Hepatocyte (in vitro differentiated cells): ENCODE results near the gene PNMA6F. TPM values are rescaled to one million over a fixed set of nuclear protein-coding genes. Genes with fewer than 3 reads are reported as not detected.

Experiments
- DNase-seq: peaks from one replicate; pipeline ENCODE4 v3.0.0-alpha.2; 2016; ENCODE audit warnings: low spot score
- H2AFZ ChIP-seq: fragments of 200-600 bp; sonication (generic); 2 replicates; pipeline ENCODE4 v1.6.0; 2016; ENCODE audit warnings: antibody characterized with exemption, mild to moderate bottlenecking
- H3K27ac ChIP-seq: fragments of 200-600 bp; sonication (generic); 2 replicates; pipeline ENCODE4 v1.5.1; 2016; ENCODE audit warnings: mild to moderate bottlenecking
- H3K27me3 ChIP-seq: fragments of 200-600 bp; sonication (generic); 2 replicates; pipeline ENCODE4 v1.6.1; 2016
- H3K36me3 ChIP-seq: fragments of 200-600 bp; sonication (generic); replicated peaks from 2 replicates; pipeline ENCODE4 v1.5.1; 2016; ENCODE audit warnings: low read depth; ENCODE audit not compliant: insufficient read depth
- H3K4me1 ChIP-seq: fragments of 200-600 bp; sonication (generic); 2 replicates; pipeline ENCODE4 v1.5.1; 2016; ENCODE audit warnings: mild to moderate bottlenecking, moderate library complexity; ENCODE audit not compliant: insufficient read depth
- H3K4me2 ChIP-seq: fragments of 200-600 bp; sonication (generic); 2 replicates; pipeline ENCODE4 v1.6.0; 2016
- H3K4me3 ChIP-seq: fragments of 200-600 bp; sonication (generic); 2 replicates; pipeline ENCODE4 v1.5.1; 2016; ENCODE audit warnings: mild to moderate bottlenecking
- H3K79me2 ChIP-seq: fragments of 200-600 bp; sonication (generic); 2 replicates; pipeline ENCODE4 v1.6.0; 2017; ENCODE audit warnings: mild to moderate bottlenecking
- H3K9me2 ChIP-seq: fragments of 200-600 bp; sonication (generic); replicated peaks from 2 replicates; pipeline ENCODE4 v1.6.0; 2017; ENCODE audit warnings: mild to moderate bottlenecking; ENCODE audit not compliant: insufficient read depth
- H3K9me3 ChIP-seq: fragments of 200-600 bp; sonication (generic); 2 replicates; pipeline ENCODE4 v1.5.1; 2016; ENCODE audit warnings: low read depth, mild to moderate bottlenecking
- H4K20me1 ChIP-seq: fragments of 200-600 bp; sonication (generic); 2 replicates; pipeline ENCODE4 v1.6.0; 2016; ENCODE audit warnings: mild to moderate bottlenecking; ENCODE audit not compliant: insufficient read depth, poor library complexity, severe bottlenecking
- EZH2 ChIP-seq: fragments of 200-600 bp; sonication (generic); IDR thresholded peaks from 2 replicates; pipeline ENCODE4 v1.6.1; 2016; ENCODE audit warnings: antibody characterized with exemption, mild to moderate bottlenecking, borderline replicate concordance
- EZH2phosphoT487 ChIP-seq: fragments of 200-600 bp; sonication (generic); IDR thresholded peaks from one replicate; pipeline ENCODE4 v1.6.1; 2018; ENCODE audit warnings: antibody characterized with exemption, mild to moderate bottlenecking, low read depth, moderate library complexity; ENCODE audit not compliant: unreplicated experiment, severe bottlenecking
- WGBS: methylation state at CpG from one replicate; pipeline ENCODE4 v1.1.6; 2016; ENCODE audit warnings: low lambda C conversion rate; ENCODE audit errors: missing lambda C conversion rate; 5-methylcytosine and 5-hydroxymethylcytosine counted together
- polyA plus RNA-seq: library from polyadenylated mRNA; unstranded; fragments of >200 nt; fragmentation: Nextera tagmentation; extraction: Ambion mirVana; gene quantifications from 2 replicates; pipeline ENCODE4 v1.2.1, GENCODE V29; 2016
- total RNA-seq: library from RNA; depleted of rRNA; stranded (reverse); fragments of >200 nt; gene quantifications from 2 replicates; pipeline ENCODE4 v1.2.3, GENCODE V29; 2014
- TF ChIP-seq, protein P1 (sequence below): fragments of 200-600 bp; sonication (generic); IDR thresholded peaks from 2 replicates; pipeline ENCODE4 v1.5.1; 2016; ENCODE audit warnings: antibody characterized with exemption, mild to moderate bottlenecking; ENCODE audit not compliant: poor library complexity

PNMA6F gene
- total and polyA plus RNA-seq, 2 experiments from 2014 or later: not detected

DNA sequence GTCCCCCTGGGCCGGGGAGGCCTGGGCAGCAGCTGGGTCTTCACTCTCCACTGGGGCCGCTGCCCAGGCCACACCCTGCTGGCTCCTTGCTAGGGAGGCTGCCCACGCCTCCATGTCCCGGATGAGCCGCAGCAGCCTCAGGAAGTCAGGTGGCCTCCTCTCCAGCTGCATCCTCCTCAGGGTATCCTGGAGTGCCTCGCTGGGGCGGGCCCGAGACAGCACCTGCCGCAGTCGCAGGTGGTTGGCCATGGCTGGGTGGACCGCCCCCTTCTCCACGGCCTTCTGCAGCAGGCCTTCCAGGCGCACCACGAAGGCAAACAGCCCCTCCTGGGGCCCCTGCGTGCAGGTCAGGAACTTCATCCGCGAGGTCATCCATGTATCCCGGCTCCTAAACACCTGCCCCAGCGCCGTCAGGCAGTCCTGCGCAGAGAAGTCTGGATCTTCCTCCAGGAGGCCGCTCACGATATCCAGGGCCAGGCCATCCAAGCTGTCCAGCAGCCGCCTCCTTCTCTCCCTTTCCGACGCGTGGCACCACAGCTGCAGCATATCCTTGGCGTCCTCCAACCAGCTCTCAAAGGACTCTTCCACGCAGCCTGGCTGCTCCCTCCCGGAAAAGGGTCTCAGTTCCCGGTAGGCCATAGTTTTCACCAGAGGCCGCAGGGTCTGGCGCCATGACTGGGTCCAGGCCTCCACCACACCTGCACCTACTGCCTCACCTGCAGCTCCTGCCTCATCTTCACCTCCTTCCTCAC is 2.1 kb downstream of the PNMA6F start:
- 90% methylated on average over 33 of the region's 33 CpGs for WGBS
- Histone ChIP-seq H2AFZ (no peak overlapping the region), H3K36me3 (no peaks in the 10 kb centered on the region), H3K79me2 (no peaks in the 10 kb centered on the region), H3K4me1 (no peaks in the 10 kb centered on the region), H3K9me3 (no peaks in the 10 kb centered on the region), H3K9me2 (no peaks in the 10 kb centered on the region), H3K4me3 (no peak overlapping the region), H3K4me2 (no peak overlapping the region), H3K27ac (no peak overlapping the region), H3K27me3 (no peaks in the 10 kb centered on the region), H4K20me1 (no peaks in the 10 kb centered on the region)
- no peak for DNase-seq
- no peak for TF ChIP-seq EZH2phosphoT487
- TF ChIP-seq, protein P1, sequence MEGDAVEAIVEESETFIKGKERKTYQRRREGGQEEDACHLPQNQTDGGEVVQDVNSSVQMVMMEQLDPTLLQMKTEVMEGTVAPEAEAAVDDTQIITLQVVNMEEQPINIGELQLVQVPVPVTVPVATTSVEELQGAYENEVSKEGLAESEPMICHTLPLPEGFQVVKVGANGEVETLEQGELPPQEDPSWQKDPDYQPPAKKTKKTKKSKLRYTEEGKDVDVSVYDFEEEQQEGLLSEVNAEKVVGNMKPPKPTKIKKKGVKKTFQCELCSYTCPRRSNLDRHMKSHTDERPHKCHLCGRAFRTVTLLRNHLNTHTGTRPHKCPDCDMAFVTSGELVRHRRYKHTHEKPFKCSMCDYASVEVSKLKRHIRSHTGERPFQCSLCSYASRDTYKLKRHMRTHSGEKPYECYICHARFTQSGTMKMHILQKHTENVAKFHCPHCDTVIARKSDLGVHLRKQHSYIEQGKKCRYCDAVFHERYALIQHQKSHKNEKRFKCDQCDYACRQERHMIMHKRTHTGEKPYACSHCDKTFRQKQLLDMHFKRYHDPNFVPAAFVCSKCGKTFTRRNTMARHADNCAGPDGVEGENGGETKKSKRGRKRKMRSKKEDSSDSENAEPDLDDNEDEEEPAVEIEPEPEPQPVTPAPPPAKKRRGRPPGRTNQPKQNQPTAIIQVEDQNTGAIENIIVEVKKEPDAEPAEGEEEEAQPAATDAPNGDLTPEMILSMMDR: no peak
- TF ChIP-seq EZH2: no peak

DNA sequence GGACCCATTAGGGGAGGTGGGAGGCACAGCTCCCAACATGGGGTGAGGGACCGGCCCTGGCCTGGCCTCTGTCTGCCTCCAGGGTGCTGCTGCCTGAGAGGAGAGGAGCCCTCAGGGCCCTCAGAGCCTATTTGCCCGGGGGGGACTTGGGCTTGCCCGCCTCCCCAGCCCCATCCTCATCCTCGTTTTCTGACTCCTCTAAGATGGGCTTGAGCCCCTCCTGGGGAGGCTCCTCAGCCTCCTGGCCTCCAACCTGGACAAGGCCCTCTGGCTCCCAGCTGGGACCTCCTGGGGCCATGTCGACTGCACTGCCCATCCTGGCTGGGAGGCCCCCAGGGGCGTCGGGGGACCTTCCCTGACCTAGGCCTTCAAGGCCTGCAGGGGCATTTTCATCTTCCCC is 2.8 kb downstream of the PNMA6F start:
- no peaks in the 10 kb centered on the region for H3K9me3 ChIP-seq
- no peaks in the 10 kb centered on the region for H3K79me2 ChIP-seq
- no peaks in the 10 kb centered on the region for H4K20me1 ChIP-seq
- H3K36me3 ChIP-seq: no peaks in the 10 kb centered on the region
- H3K4me2 ChIP-seq: no peak overlapping the region
- no peaks in the 10 kb centered on the region for H3K4me1 ChIP-seq
- no peaks in the 10 kb centered on the region for H3K9me2 ChIP-seq
- no peak for DNase-seq
- no peak overlapping the region for H3K4me3 ChIP-seq
- H3K27ac ChIP-seq: no peak overlapping the region
- TF ChIP-seq, protein P1: no peak
- no peak for TF ChIP-seq EZH2
- H3K27me3 ChIP-seq: no peaks in the 10 kb centered on the region
- H2AFZ ChIP-seq: no peak overlapping the region
- 90% methylated on average over 7 of the region's 7 CpGs for WGBS

DNA sequence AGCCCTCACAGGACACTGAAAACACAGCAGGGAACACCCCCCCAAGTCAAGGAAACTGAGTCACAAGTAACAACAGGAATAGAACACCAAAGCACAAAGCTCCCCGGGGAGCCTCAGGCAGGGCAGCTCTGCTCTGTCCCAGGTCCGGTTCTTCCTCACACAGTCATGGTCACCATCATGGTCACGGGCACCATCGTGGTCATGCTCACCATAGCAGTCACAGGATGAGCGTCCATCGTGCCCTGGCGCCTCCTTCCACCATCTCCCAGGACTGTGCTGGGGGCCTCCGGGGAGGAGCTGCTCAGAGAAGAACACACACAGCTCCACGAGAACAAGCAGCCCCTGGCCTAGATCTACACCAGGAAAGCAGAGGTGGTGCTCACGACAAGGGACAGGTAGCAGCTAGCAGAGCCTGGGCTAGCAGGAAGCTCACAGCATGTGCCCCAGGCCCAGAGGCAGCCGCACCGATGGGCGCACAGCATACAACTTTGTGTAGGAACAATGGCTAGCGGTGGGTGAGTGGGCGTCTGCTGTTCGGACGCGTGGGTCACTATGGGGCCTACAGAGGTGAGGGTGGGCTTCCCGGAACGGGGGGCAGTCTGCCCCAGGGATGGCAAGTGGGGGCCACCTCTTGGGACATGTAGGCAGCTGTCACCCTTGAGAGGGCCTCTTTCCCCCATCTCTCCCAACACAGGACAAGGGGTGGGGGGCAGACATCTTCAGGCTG is 3.4 kb downstream of the PNMA6F start:
- Histone ChIP-seq H2AFZ (no peak overlapping the region), H3K79me2 (no peaks in the 10 kb centered on the region), H3K27me3 (no peaks in the 10 kb centered on the region), H3K36me3 (no peaks in the 10 kb centered on the region), H3K27ac (no peak overlapping the region), H3K4me3 (no peak overlapping the region), H4K20me1 (no peaks in the 10 kb centered on the region), H3K4me2 (no peak overlapping the region), H3K9me2 (no peaks in the 10 kb centered on the region), H3K4me1 (no peaks in the 10 kb centered on the region), H3K9me3 (no peaks in the 10 kb centered on the region)
- WGBS: 90% methylated on average over 20 of the region's 20 CpGs
- no peak for TF ChIP-seq EZH2phosphoT487
- TF ChIP-seq, protein P1: no peak
- DNase-seq: no peak
